DND-41 (cell line): ENCODE results near the gene LAMA2.

Experiments used
- ATAC-seq: fragments of 200-7000 bp; cut with Tn5 transposase; 3 replicates; pipeline ENCODE4 v1.9.1; 2021; ENCODE audit warnings: low read depth; ENCODE audit not compliant: insufficient read depth
- DNase-seq: peaks from one replicate; pipeline ENCODE4 v3.0.0-alpha.2; 2020
- H2AFZ ChIP-seq: 2 replicates; pipeline ENCODE4 v1.6.0; 2012; ENCODE audit warnings: low read depth, low read length
- H3K27ac ChIP-seq: 2 replicates; pipeline ENCODE4 v1.5.1; 2012; ENCODE audit warnings: low read length, inconsistent platforms
- H3K27me3 ChIP-seq: fragments of 200-600 bp; sonication (generic); 2 replicates; pipeline ENCODE4 v1.6.0; 2012; ENCODE audit warnings: low read length, mild to moderate bottlenecking, inconsistent platforms; ENCODE audit not compliant: insufficient read depth, poor library complexity
- H3K36me3 ChIP-seq: 2 replicates; pipeline ENCODE4 v1.5.1; 2012; ENCODE audit warnings: low read length, inconsistent platforms; ENCODE audit not compliant: insufficient read depth
- H3K4me1 ChIP-seq: 2 replicates; pipeline ENCODE4 v1.5.1; 2012; ENCODE audit warnings: mild to moderate bottlenecking, low read length; ENCODE audit not compliant: insufficient read depth
- H3K4me2 ChIP-seq: 2 replicates; pipeline ENCODE4 v1.6.0; 2012; ENCODE audit warnings: mild to moderate bottlenecking, moderate library complexity, low read length, inconsistent platforms; ENCODE audit not compliant: insufficient read depth
- H3K4me3 ChIP-seq, 2 experiments: fragments of 200-600 bp in 1 of 2; shearing (Covaris generic) in 1 of 2; 2 replicates each; pipeline ENCODE4 v1.5.1; 2012 to 2016; ENCODE audit warnings: inconsistent platforms in 2 of 2, low read length in 2 of 2, mild to moderate bottlenecking in 2 of 2, low read depth in 1 of 2, moderate library complexity in 1 of 2
- H3K79me2 ChIP-seq: 2 replicates; pipeline ENCODE4 v1.6.0; 2012; ENCODE audit warnings: low read length, inconsistent platforms; ENCODE audit not compliant: insufficient read depth
- H3K9ac ChIP-seq: 2 replicates; pipeline ENCODE4 v1.6.0; 2012; ENCODE audit warnings: low read depth, mild to moderate bottlenecking, inconsistent platforms, low read length, moderate library complexity
- H3K9me3 ChIP-seq: 2 replicates; pipeline ENCODE4 v1.5.1; 2012; ENCODE audit warnings: low read length, moderate library complexity, mild to moderate bottlenecking, inconsistent platforms; ENCODE audit not compliant: insufficient read depth, severe bottlenecking
- H4K20me1 ChIP-seq: 2 replicates; pipeline ENCODE4 v1.6.0; 2012; ENCODE audit warnings: low read length; ENCODE audit not compliant: insufficient read depth
- CTCF ChIP-seq: IDR thresholded peaks from 2 replicates; pipeline ENCODE4 v1.5.1; 2012; ENCODE audit warnings: borderline replicate concordance, low read length, moderate library complexity, mild to moderate bottlenecking; ENCODE audit not compliant: poor library complexity, severe bottlenecking; ENCODE audit errors: extremely low read depth
- EZH2 ChIP-seq: IDR thresholded peaks from 3 replicates; pipeline ENCODE4 v1.6.1; 2012; ENCODE audit warnings: borderline replicate concordance, low read depth, mild to moderate bottlenecking, moderate library complexity, low read length, inconsistent platforms; ENCODE audit not compliant: severe bottlenecking

Gene LAMA2

GRCh38 chr6:128990915-128991314 is 108.0 kb downstream of the LAMA2 start:
- no peak for TF ChIP-seq EZH2
- TF ChIP-seq CTCF = no peak
- H3K4me1 ChIP-seq = no peaks in the 10 kb centered on the region
- no peaks in the 10 kb centered on the region for H3K27me3 ChIP-seq
- no peak overlapping the region for H3K4me2 ChIP-seq
- H3K4me3 ChIP-seq = no peak overlapping the region
- ATAC-seq = no peak
- no peaks in the 10 kb centered on the region for H3K9me3 ChIP-seq
- H3K36me3 ChIP-seq = no peaks in the 10 kb centered on the region
- no peak overlapping the region for H2AFZ ChIP-seq
- no peak overlapping the region for H3K27ac ChIP-seq
- H3K9ac ChIP-seq = no peak overlapping the region
- no peak for DNase-seq
- H4K20me1 ChIP-seq = no peaks in the 10 kb centered on the region
- H3K79me2 ChIP-seq = no peaks in the 10 kb centered on the region

GRCh38 chr6:128993166-128993565 is 110.2 kb downstream of the LAMA2 start:
- H3K4me3 ChIP-seq = no peak overlapping the region
- ATAC-seq = no peak
- H2AFZ ChIP-seq = no peak overlapping the region

GRCh38 chr6:128997880-128998279 is 114.9 kb downstream of the LAMA2 start:
- Histone ChIP-seq H3K9me3 (no peaks in the 10 kb centered on the region), H3K27me3 (no peaks in the 10 kb centered on the region), H3K4me3 (no peak overlapping the region), H2AFZ (no peak overlapping the region), H3K27ac (no peak overlapping the region), H4K20me1 (no peaks in the 10 kb centered on the region), H3K4me1 (no peaks in the 10 kb centered on the region), H3K79me2 (no peaks in the 10 kb centered on the region), H3K9ac (no peak overlapping the region), H3K4me2 (no peak overlapping the region), H3K36me3 (no peaks in the 10 kb centered on the region)
- no peak for ATAC-seq
- TF ChIP-seq EZH2 (no peak), CTCF (no peak)
- DNase-seq = no peak

More at GRCh38 chr6:128993166-128993565, 110.2 kb downstream of the LAMA2 start:
- Histone ChIP-seq H3K9me3 (no peaks in the 10 kb centered on the region), H3K4me1 (no peaks in the 10 kb centered on the region), H3K27ac (no peak overlapping the region), H3K9ac (no peak overlapping the region), H4K20me1 (no peaks in the 10 kb centered on the region), H3K4me2 (no peak overlapping the region), H3K79me2 (no peaks in the 10 kb centered on the region), H3K36me3 (no peaks in the 10 kb centered on the region), H3K27me3 (no peaks in the 10 kb centered on the region)
- no peak for DNase-seq
- no peak for TF ChIP-seq CTCF
- no peak for TF ChIP-seq EZH2
